Mucosa of descending colon (tissue), 3 donors: ENCODE measurements around the gene MYO1H. TPM values are rescaled to one million over a fixed set of nuclear protein-coding genes. Genes with fewer than 3 reads are reported as not detected.

ENCODE experiments used
- ATAC-seq: fragments of 200-7000 bp; cut with Tn5 transposase; one replicate; pipeline ENCODE4 v1.9.1; 2020; ENCODE audit warnings: mild to moderate bottlenecking, moderate library complexity
- DNase-seq, 3 donors: peaks; one replicate each; pipeline ENCODE4 v3.0.0-alpha.2; 2020
- H3K36me3 ChIP-seq: fragments of 200-600 bp; one replicate; pipeline ENCODE4 v1.8.0; 2021; ENCODE audit warnings: low read depth, mild to moderate bottlenecking
- H3K4me1 ChIP-seq: fragments of 200-600 bp; one replicate; pipeline ENCODE4 v1.8.0; 2021; ENCODE audit warnings: low read depth, mild to moderate bottlenecking
- H3K4me3 ChIP-seq: fragments of 200-600 bp; one replicate; pipeline ENCODE4 v1.8.0; 2021; ENCODE audit warnings: mild to moderate bottlenecking
- H3K9me3 ChIP-seq: fragments of 200-600 bp; one replicate; pipeline ENCODE4 v1.8.0; 2021; ENCODE audit warnings: mild to moderate bottlenecking
- intact Hi-C, 2 donors: fragments of 100-400 bp; cut with DNase I in 1 of 2; cut with micrococcal nuclease in 1 of 2; formaldehyde crosslinking; loops; one replicate each; pipeline versions ENCODE4 v1.11.0 to v1.11.1; 2022; cut with DNase I, micrococcal nuclease
- total RNA-seq, 3 donors: library from RNA; stranded (reverse); fragmentation: NEBNext Ultra II Directional in 2 of 3; extraction: Animal tissue kit (Norgen Biotek cat#: 25700) in 2 of 3; gene quantifications; one replicate each; pipeline versions ENCODE4 v1.2.1 to v1.2.4, GENCODE V29; 2021 to 2023
- TF ChIP-seq, protein P1 (sequence below): fragments of 200-600 bp; IDR thresholded peaks from one replicate; pipeline ENCODE4 v1.8.0; 2022; ENCODE audit warnings: antibody characterized with exemption, mild to moderate bottlenecking
- donor health status: DM: no; HTN: no; CAD: no; lungs with moderate emphysema.
- donor health status: DM: no; HTN: no; CAD: no.
- donor health status: DM: no; HTN: yes; CAD: no.

The MYO1H gene
- total RNA-seq, 3 donors from 2014 or later = 0.41 TPM; not detected in 2

DNA sequence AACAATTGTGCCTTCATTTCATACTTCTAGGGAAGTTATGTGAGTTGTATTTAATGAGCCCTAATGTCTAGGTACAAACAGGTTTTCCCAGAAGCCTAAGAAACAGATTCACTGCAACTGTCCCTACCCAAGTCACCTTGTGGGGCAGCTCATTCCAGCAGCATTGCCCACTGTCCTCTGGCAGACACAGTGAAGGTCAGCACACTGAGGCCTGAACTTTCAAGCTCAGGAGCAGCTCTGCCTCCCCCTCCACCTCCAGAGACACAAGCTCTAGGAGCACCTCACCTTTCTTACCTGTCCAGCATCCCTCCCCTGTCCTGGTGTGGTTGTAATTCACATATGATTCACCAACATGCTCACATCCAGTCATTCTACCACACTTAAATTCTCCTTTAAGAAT, 145.4 kb downstream of the MYO1H start:
- H3K36me3 ChIP-seq = no peaks in the 10 kb centered on the region
- TF ChIP-seq, protein P1, sequence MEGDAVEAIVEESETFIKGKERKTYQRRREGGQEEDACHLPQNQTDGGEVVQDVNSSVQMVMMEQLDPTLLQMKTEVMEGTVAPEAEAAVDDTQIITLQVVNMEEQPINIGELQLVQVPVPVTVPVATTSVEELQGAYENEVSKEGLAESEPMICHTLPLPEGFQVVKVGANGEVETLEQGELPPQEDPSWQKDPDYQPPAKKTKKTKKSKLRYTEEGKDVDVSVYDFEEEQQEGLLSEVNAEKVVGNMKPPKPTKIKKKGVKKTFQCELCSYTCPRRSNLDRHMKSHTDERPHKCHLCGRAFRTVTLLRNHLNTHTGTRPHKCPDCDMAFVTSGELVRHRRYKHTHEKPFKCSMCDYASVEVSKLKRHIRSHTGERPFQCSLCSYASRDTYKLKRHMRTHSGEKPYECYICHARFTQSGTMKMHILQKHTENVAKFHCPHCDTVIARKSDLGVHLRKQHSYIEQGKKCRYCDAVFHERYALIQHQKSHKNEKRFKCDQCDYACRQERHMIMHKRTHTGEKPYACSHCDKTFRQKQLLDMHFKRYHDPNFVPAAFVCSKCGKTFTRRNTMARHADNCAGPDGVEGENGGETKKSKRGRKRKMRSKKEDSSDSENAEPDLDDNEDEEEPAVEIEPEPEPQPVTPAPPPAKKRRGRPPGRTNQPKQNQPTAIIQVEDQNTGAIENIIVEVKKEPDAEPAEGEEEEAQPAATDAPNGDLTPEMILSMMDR = no peak
- no peak for ATAC-seq
- no peaks in the 10 kb centered on the region for H3K4me1 ChIP-seq
- H3K4me3 ChIP-seq = no peak overlapping the region
- intact Hi-C loops = no loop called here
- no peak for DNase-seq
- no peaks in the 10 kb centered on the region for H3K9me3 ChIP-seq

- ATAC-seq = no peak
- H3K4me1 ChIP-seq = no peaks in the 10 kb centered on the region
- TF ChIP-seq, protein P1 = no peak
- H3K9me3 ChIP-seq = no peaks in the 10 kb centered on the region
- no peaks in the 10 kb centered on the region for H3K36me3 ChIP-seq
- intact Hi-C loops = no loop called here
- H3K4me3 ChIP-seq = no peak overlapping the region
- no peak for DNase-seq
These were observed 146.2 kb downstream of the MYO1H start for GRCh38 chr12:109493938-109494337.

DNA sequence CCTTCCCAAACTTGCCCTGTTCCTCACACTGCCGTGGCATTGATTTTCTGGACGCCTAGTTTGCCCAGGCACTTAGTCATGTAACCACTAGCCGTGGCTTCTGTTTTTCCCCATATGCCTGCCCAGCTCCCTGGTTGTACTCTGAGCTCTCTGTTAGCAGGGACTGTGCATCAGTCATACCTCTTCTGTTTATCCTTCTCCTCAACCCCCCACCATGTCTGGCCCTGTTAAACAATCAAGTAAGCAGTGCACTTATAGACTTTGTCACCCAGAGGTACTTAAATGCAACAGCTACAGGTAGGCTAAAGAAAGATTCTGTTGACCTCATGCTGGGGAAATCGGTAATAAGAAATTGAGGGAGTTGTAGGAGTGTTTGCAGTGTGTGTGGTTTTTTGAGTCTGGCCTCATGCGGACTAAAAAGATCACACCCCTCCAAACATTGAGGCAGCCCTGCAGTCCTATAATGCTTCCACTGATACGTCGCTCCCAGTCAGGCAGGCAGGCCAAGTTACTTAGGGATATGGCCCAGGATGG, 146.7 kb downstream of the MYO1H start:
- DNase-seq (no peak), ATAC-seq (no peak)
- H3K4me1 ChIP-seq = no peaks in the 10 kb centered on the region
- intact Hi-C loops = no loop called here
- H3K4me3 ChIP-seq = no peak overlapping the region
- TF ChIP-seq, protein P1 = no peak
- no peaks in the 10 kb centered on the region for H3K9me3 ChIP-seq
- peaks cover 3% of the 10 kb centered on the region for H3K36me3 ChIP-seq

DNA sequence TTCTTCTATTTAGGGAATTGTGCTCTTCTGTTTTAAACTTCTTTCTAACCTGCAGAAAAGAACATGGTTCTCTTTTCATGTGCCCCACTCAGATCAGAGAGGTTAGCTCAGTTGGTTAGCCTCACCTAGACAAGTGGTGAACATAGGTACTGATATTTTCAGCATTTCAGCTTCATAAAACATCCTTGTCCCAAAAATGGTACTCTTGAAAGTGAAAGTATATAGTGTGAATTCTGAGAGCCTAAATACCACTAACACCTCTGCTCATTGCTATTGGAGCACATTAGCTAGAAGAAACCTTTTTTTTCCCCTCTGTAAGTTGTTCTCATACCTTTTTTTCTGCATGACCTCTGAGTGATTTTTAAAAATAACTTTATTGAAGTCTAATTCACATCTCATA, 147.3 kb downstream of the MYO1H start:
- DNase-seq = no peak
- peaks cover 6% of the 10 kb centered on the region for H3K36me3 ChIP-seq
- no peaks in the 10 kb centered on the region for H3K4me1 ChIP-seq
- no peak for ATAC-seq
- H3K9me3 ChIP-seq = no peaks in the 10 kb centered on the region
- TF ChIP-seq, protein P1 = no peak
- H3K4me3 ChIP-seq = no peak overlapping the region
- intact Hi-C loops = no loop called here

- Histone ChIP-seq H3K4me1 (no peaks in the 10 kb centered on the region), H3K4me3 (no peak overlapping the region), H3K9me3 (no peaks in the 10 kb centered on the region), H3K36me3 (peaks cover 6% of the 10 kb centered on the region)
- ATAC-seq = no peak
- intact Hi-C loops = no loop called here
- TF ChIP-seq, protein P1 = no peak
- no peak for DNase-seq
These were observed 148.6 kb downstream of the MYO1H start for GRCh38 chr12:109496306-109496705.

GRCh38 chr12:109497675-109498074, 150.0 kb downstream of the MYO1H start:
- peaks cover 6% of the 10 kb centered on the region for H3K36me3 ChIP-seq
- TF ChIP-seq, protein P1 = no peak
- ATAC-seq (no peak), DNase-seq (no peak)
- no peaks in the 10 kb centered on the region for H3K9me3 ChIP-seq
- no peak overlapping the region for H3K4me3 ChIP-seq
- H3K4me1 ChIP-seq = no peaks in the 10 kb centered on the region
- intact Hi-C loops = no loop called here
